ENCODE results near the gene CEP112.

CEP112 gene

DNA sequence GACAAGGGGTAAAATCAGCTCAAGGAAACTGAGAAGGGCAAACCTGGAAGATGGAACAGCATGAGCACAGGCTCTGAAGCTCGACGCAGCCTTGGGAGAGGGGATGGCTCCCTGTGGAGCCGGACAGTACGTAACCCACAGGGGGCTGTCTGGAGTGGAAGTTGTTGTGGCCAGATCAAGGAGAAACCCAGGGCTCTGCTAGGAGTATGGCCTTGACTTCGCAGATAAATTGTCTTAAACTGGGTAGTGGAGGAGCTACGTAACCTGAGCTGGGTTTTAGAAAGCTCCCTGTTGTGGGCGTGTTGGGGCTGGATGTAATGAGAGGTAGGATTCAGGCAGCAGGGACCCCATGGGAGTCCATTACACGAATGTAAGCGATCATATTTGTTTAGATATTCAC, 605.0 kb downstream of the CEP112 start:
- no peak for FAIRE-seq
